Gastrocnemius medialis (tissue), 4 donors: ENCODE measurements around the gene ELK3. TPM values are rescaled to one million over a fixed set of nuclear protein-coding genes. Genes with fewer than 3 reads are reported as not detected.

ENCODE experiments used
- ATAC-seq, 2 donors: fragments of 150-250 bp; one replicate each; pipeline ENCODE4 v1.9.1; 2016
- DNase-seq, 2 donors: peaks; one replicate each; pipeline ENCODE4 v3.0.0-alpha.2; 2019
- H3K27ac ChIP-seq, 4 donors: fragments of 200-600 bp; sonication (generic); 1 replicate in 1 of 4; 2 replicates in 3 of 4; pipeline ENCODE4 v1.5.1; 2016 to 2018; ENCODE audit warnings: mild to moderate bottlenecking in 2 of 4, moderate library complexity in 1 of 4
- H3K27me3 ChIP-seq, 3 donors: fragments of 200-600 bp; sonication (generic) in 2 of 3; 1 replicate in 1 of 3; 2 replicates in 2 of 3; pipeline versions ENCODE4 v1.5.1 to v1.6.0; 2016 to 2019; ENCODE audit warnings: mild to moderate bottlenecking in 1 of 3, moderate library complexity in 1 of 3
- H3K36me3 ChIP-seq, 2 donors: fragments of 200-600 bp; sonication (generic) in 1 of 2; one replicate each; pipeline ENCODE4 v1.5.1; 2017 to 2018
- H3K4me1 ChIP-seq, 2 donors: fragments of 200-600 bp; sonication (generic) in 1 of 2; one replicate each; pipeline ENCODE4 v1.5.1; 2016 to 2017; ENCODE audit warnings: mild to moderate bottlenecking in 2 of 2
- H3K4me3 ChIP-seq, 4 donors: fragments of 200-600 bp; sonication (generic) in 3 of 4; 1 replicate in 1 of 4; 2 replicates in 3 of 4; pipeline ENCODE4 v1.5.1; 2016 to 2019; ENCODE audit warnings: mild to moderate bottlenecking in 2 of 4
- H3K9me3 ChIP-seq, 3 donors: fragments of 200-600 bp; sonication (generic) in 2 of 3; 1 replicate in 1 of 3; 2 replicates in 2 of 3; pipeline ENCODE4 v1.5.1; 2016 to 2019
- CTCF ChIP-seq, 5 experiments: fragments of 450-650 bp in 3 of 5; fragments of 200-600 bp in 2 of 5; sonication (generic) in 2 of 5; IDR thresholded peaks in 4 of 5; conservative IDR thresholded peaks in 1 of 5; 1 replicate in 4 of 5; 2 replicates in 1 of 5; pipeline ENCODE4 v1.5.1; 2016 to 2019; ENCODE audit warnings: antibody characterized with exemption in 5 of 5, mild to moderate bottlenecking in 3 of 5, moderate library complexity in 3 of 5
- POLR2A ChIP-seq, 2 donors: fragments of 450-650 bp; IDR thresholded peaks; one replicate each; pipeline ENCODE4 v1.6.1; 2017; ENCODE audit warnings: antibody characterized with exemption in 2 of 2, mild to moderate bottlenecking in 2 of 2, moderate library complexity in 2 of 2
- in situ Hi-C, 4 donors: fragments of 200-750 bp; cut with MboI; loops; one replicate each; pipeline versions ENCODE4 v1.15.0 to v1.8.0; 2017; ENCODE audit warnings: low sequenced_read_pairs in 4 of 4
- intact Hi-C: fragments of 100-400 bp; cut with DNase I; formaldehyde crosslinking; loops from one replicate; pipeline ENCODE4 v1.15.1; 2023; ENCODE audit warnings: low total_unique reads
- total RNA-seq, 4 donors: library from RNA; depleted of rRNA; stranded (reverse); fragments of >200 nt; gene quantifications; one replicate each; pipeline versions ENCODE4 v1.1.0 to v1.2.3, GENCODE V29; 2016

Gene ELK3
- total RNA-seq, 4 donors from 2014 or later, result 3.7 to 6.6 (median 4.9) TPM

GRCh38 chr12:96302687-96303310, 108.6 kb downstream of the ELK3 start:
- intact Hi-C loops (no loop called here), in situ Hi-C loops (no loop called here)
- Histone ChIP-seq H3K4me1 (no peaks in the 10 kb centered on the region), H3K36me3 (no peaks in the 10 kb centered on the region), H3K9me3 (no peaks in the 10 kb centered on the region), H3K27ac (no peak overlapping the region), H3K27me3 (no peaks in the 10 kb centered on the region), H3K4me3 (no peak overlapping the region)
- no peak for ATAC-seq
- DNase-seq, result no peak
- TF ChIP-seq CTCF (IDR thresholded peaks at IDR 0.05 in 4 of 5, conservative IDR thresholded peaks at IDR 0.05 in 1 of 5) (no peak), POLR2A (IDR thresholded peaks at IDR 0.05) (no peak)

- H3K9me3 ChIP-seq, result no peaks in the 10 kb centered on the region
- H3K4me3 ChIP-seq, result no peak overlapping the region
- ATAC-seq (no peak), DNase-seq (no peak)
- TF ChIP-seq CTCF (IDR thresholded peaks at IDR 0.05 in 4 of 5, conservative IDR thresholded peaks at IDR 0.05 in 1 of 5) (no peak), POLR2A (IDR thresholded peaks at IDR 0.05) (no peak)
- H3K27me3 ChIP-seq, result no peaks in the 10 kb centered on the region
- in situ Hi-C loops, result no loop called here
- H3K27ac ChIP-seq, result no peak overlapping the region
- H3K36me3 ChIP-seq, result no peaks in the 10 kb centered on the region
- intact Hi-C loops, result no loop called here
- no peaks in the 10 kb centered on the region for H3K4me1 ChIP-seq
Measured at GRCh38 chr12:96303653-96304052, 109.5 kb downstream of the ELK3 start.

GRCh38 chr12:96305665-96306064, 111.5 kb downstream of the ELK3 start:
- TF ChIP-seq POLR2A (IDR thresholded peaks at IDR 0.05) (no peak), CTCF (IDR thresholded peaks at IDR 0.05 in 4 of 5, conservative IDR thresholded peaks at IDR 0.05 in 1 of 5) (no peak)
- no peak overlapping the region for H3K4me3 ChIP-seq
- intact Hi-C loops (no loop called here), in situ Hi-C loops (no loop called here)
- no peak overlapping the region for H3K27ac ChIP-seq
- no peaks in the 10 kb centered on the region for H3K4me1 ChIP-seq
- ATAC-seq (no peak), DNase-seq (no peak)
- no peaks in the 10 kb centered on the region for H3K27me3 ChIP-seq
- peaks cover 3 to 5% of the 10 kb centered on the region in 2 donors for H3K36me3 ChIP-seq
- no peaks in the 10 kb centered on the region for H3K9me3 ChIP-seq

- TF ChIP-seq CTCF (IDR thresholded peaks at IDR 0.05 in 4 of 5, conservative IDR thresholded peaks at IDR 0.05 in 1 of 5), result no peak
- TF ChIP-seq POLR2A (IDR thresholded peaks at IDR 0.05), result no peak
- in situ Hi-C loops, result no loop called here
- Histone ChIP-seq H3K9me3 (no peaks in the 10 kb centered on the region), H3K27ac (no peak overlapping the region), H3K4me1 (no peaks in the 10 kb centered on the region), H3K36me3 (peaks cover 3 to 17% of the 10 kb centered on the region in 2 donors), H3K27me3 (no peaks in the 10 kb centered on the region), H3K4me3 (no peak overlapping the region)
- ATAC-seq (no peak), DNase-seq (no peak)
- intact Hi-C loops, result no loop called here
Measured at GRCh38 chr12:96308881-96309280, 114.7 kb downstream of the ELK3 start.

- Histone ChIP-seq H3K4me3 (no peak overlapping the region), H3K27ac (no peak overlapping the region), H3K9me3 (no peaks in the 10 kb centered on the region), H3K36me3 (peaks cover 3 to 17% of the 10 kb centered on the region in 2 donors), H3K4me1 (peaks cover 9 to 10% of the 10 kb centered on the region in 2 donors), H3K27me3 (no peaks in the 10 kb centered on the region)
- TF ChIP-seq CTCF (IDR thresholded peaks at IDR 0.05 in 4 of 5, conservative IDR thresholded peaks at IDR 0.05 in 1 of 5), result no peak
- intact Hi-C loops (no loop called here), in situ Hi-C loops (no loop called here)
- DNase-seq (no peak), ATAC-seq (no peak)
Measured at GRCh38 chr12:96310067-96310466, 115.9 kb downstream of the ELK3 start.
